ENCODE results near the gene ZNF397.

GRCh38 chr18:35239314-35239713 is 1.5 kb upstream of the ZNF397 start:
- TF ChIP-seq ARNT (IDR thresholded peaks at IDR 0.05), result no peak
- no peak for TF ChIP-seq TARDBP (IDR thresholded peaks at IDR 0.05)
- TF ChIP-seq ELF4 (IDR thresholded peaks at IDR 0.05), result no peak
- no peak for TF ChIP-seq ZNF384 (IDR thresholded peaks at IDR 0.05)
- TF ChIP-seq FOXK2 (IDR thresholded peaks at IDR 0.05), result no peak
- no peak for TF ChIP-seq SUZ12 (IDR thresholded peaks at IDR 0.05)

Measured in HEK293T (cell line).